GM18907 (cell line): ENCODE measurements around the gene LPAR1.

Experiments used
- ATAC-seq: cut with Tn5 transposase; IDR thresholded peaks from one replicate; pipeline ENCODE4 v1.9.1; 2021; ENCODE audit warnings: mild to moderate bottlenecking, moderate library complexity; ENCODE audit not compliant: unreplicated experiment

Gene LPAR1

DNA sequence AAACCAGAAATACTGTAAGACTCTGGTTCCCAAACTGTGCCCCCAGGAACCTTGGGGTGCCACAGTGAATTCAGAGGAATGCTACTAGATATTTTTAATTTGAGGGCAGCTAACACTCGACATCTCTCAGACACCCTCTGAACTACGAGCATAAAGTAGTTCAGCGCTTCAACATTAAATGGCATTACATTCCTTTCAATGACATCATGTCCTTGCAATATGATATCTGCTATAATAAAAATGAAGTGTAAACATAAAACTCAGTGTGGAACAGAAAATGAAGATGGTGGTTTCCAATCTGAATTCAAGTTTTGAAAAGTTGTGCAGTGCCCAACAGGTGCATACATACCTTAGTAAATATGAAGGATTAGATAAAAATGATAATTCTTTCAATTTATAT, 116.1 kb downstream of the LPAR1 start:
- ATAC-seq = no peak

DNA sequence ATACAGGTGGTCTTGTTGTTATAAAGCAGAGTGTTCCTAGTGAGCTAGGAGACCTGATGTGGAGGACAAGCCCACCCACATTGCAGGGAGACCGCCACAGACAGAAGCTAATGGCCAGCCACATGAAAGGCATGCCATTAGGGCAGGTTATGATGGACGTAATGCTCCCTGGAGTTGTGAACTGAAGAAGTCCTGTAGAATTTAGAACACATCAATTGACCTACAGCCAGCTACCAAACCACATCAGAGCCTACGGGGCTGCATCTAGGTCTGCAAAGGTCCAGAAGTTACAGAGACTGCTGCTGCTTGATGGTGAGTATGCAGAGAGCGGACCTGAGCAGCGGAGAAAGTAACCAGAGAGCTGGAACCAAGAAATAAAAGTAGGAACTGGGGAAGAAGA, 116.6 kb downstream of the LPAR1 start:
- ATAC-seq = no peak

DNA sequence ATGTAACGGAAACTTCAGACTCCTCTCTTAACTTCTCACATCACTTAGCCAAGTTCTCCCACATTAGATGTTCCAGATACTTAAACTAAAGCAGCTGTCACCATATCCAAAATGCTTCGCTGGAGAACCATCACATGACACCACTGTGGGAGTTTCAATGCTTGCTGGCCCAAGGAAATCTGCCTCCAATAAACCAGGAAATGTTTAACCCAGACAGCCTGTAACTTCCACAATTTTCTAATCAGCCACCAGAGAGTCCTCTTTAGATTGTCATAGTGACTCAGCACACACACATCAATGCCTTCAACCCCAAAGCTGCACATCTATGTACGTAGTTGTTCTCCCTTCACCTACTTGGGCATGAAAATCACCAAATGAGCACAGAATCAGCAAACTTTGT, 118.7 kb downstream of the LPAR1 start:
- no peak for ATAC-seq

DNA sequence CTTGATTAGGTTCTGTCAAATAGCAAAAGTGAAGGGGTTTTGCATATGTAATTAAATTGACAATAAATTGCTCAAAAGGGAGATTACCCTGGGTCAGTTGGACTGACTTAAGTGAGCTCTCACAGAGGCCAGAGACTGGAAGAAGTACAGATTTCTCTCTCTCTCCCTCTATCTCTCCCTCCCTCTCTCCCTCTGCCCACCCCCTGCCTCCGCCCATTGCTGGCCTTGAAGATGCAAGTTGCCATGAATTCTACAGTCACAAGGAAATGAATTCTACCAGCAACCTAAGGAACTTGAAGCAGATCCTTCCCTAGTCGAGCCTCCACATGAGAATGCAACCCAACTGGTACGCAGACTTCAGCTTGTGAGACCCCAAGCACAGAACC, 119.2 kb downstream of the LPAR1 start:
- no peak for ATAC-seq

DNA sequence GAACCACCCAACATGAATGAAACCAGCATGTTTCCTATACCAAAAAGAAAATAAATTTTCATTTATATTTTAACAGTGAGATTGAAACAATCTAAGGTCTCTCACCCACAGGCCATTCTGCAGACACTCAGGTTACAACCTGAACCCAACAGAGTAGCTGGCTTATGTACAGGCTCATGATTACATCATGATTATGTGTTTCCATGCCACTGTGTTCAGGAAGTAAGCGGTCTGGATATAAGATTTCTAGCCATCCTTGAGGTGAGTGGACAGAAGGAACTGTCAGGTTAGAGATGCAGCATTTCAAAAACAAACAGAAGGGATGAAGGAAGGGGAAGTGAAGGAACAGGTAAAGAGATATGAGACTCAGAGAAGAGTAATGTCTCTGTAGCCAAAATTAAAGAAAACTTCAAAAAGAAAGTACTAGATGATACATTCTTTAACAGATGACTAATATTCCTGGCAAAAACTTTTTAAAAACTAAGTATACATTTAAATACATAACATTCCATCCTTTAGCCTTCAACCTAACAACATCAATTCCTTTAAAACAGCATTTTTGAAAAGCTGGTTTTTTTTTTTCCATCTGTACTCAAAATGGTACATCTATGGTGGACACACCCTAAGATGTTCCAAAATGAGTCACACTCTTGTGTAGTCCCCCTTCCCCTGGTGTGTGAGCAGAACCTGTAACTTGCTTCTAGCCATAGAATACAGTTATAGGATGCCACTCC, 119.8 kb downstream of the LPAR1 start:
- ATAC-seq = no peak

DNA sequence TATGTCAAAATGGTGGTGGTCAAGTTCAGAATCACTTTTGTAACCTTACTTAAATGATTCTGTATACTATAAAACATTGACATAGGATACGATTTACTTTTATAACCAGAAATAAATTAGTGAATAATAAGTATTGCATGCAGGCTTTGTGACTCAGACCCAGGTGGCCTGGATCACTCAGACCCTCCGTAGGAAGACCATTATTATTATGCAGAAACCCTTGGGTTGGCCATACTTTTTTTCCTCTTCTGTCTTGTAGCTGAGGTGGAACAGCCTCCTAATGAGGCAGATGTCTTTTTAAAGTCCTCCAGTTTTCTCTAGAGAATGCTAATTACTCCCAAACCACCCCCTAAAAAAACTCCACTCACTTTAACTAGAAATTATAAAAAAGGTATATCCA, 121.9 kb downstream of the LPAR1 start:
- no peak for ATAC-seq

DNA sequence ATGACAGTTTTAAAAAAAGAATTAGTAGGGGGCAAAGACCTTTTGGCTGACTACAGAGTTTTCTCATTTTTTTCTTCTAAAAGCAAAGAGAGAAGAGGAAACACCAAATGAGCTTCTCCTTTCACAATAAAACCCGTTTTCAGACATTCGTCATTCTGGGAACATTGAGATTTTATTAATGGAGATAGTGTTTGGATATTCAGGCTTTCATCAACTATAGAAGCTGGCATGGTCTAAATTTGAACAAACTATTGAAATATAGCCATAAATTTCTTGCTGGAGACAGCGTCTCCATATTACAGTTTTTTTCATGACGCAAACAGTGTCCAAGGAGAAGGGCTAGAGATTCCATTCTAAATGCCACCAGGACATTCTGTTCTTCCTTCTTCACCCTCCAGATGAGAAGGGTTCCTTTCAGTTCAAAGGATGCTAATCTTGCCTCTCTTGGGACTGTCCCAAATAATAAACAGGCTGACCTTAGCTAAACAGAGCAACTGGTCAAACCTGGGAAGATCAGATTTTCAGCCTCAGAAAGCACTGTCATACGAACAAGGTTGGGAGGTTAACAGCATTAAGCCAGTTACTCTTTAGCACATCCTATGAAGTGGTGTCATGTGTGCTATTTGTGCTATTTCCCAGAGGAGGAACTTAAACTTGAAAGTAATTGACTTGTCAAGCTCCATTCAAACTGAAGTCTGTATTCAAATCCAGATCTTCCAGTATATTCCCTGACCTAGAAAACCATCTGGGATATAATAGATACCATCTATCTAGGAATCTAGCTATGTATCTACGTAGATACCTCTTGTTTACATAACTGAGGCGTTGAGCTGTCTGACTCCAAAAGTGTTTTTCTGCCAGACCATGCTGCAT, 125.6 kb downstream of the LPAR1 start:
- ATAC-seq = no peak

DNA sequence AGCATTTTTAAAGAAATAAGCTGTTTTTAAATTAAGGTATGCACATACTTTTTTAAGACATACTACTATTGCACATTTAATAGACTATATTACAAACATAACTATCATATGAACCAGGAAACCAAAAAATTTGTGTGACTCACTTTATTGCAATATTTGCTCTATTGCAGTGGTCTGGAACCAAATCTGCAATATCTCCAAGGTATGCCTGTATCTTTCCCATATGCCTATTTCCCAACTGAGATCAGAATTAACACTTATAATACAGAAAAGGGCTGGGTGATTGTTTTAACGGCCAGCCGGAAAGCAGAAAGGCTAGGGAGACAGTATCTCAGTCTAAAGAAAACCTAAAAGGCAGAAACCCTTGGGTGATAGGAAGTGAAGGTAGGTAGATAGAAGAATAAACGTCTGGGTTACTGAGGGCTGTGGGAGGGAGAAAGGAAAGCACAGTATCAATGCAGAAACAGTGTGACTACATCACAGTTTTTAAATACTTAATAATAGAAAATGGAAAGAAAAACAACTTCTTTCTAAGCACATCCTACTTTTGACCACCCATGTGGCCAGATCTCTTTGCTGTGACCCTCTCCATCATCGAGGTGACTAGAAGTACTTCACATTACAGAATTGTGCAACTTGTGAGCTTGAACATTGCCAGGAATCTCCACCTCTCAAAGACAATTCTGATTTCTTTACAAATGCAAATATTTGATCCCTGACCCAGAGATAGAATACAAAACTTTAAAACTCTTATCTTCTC, 126.4 kb downstream of the LPAR1 start:
- no peak for ATAC-seq

DNA sequence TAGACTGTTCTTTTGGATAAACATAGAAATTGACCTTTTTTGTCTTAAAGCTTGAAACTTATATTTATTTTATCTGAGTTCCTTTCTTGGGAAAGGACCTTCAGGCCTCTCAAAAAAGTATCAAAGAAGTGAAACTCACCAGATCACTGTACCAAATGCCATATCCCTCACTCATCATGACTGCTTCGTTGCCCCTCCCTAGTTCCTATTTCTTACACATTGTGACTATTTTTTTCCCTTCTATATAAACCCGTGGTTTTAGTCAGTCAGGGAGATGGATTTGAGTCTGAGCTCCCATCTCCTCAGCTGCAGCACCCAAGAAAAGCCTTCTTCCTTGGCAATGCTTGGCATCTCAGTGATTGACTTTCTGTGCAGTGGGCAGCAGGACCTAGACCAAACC, 129.4 kb downstream of the LPAR1 start:
- no peak for ATAC-seq

DNA sequence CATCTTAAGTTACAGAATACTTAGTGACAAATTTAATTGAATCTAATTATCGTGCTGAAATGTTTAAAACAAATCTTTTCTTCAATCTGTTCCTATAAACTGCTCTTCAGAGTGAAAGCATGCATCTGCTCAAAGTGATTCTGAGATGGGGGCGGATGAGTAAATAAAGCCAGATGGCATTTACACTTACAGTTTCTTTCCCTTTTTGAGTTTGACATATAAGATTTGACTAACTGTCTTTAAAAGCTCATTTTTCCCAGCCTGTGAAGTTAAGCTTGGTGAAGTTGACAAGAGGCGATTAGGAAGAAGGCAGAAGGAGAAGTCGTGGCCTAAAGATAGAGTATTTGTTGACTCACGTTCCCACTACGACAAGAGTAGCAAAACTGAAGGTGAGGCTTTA, 137.4 kb downstream of the LPAR1 start:
- ATAC-seq = no peak

DNA sequence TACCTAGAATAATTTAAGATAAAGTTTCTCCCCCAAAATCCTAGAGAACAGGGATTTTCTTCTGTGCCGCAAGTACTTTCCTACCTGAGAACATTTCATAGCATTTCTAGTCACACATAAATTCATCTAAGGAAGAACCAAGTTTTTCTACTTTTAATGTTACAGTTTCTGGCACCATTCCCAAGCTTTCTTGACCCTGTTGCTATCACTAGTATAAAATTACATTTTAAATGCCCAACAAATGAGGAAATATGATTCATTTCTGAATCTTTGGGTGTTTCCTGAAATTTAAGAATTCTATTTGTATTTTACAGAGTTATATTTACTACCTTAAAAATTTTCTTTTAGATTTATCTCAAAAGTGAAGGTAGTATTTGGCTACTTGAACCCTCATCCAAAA, 137.8 kb downstream of the LPAR1 start:
- ATAC-seq = no peak

DNA sequence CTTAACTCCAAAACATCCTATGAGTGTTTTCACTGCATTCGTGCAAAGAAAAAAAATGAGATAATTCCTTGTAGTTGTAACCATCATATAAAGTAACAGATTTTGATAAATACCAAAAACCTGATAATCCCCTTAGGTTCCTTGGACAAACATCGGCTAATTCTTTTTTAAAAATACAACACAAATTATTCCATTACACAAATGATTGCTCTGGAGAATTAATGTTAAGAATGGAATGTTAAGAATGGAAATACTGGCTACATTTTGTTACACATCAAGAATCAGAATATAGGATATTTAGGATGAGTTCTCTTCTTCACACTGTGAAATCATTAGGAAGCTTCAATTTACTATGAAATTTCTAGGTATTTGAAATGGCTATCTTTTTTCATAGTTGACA, 139.4 kb downstream of the LPAR1 start:
- no peak for ATAC-seq

DNA sequence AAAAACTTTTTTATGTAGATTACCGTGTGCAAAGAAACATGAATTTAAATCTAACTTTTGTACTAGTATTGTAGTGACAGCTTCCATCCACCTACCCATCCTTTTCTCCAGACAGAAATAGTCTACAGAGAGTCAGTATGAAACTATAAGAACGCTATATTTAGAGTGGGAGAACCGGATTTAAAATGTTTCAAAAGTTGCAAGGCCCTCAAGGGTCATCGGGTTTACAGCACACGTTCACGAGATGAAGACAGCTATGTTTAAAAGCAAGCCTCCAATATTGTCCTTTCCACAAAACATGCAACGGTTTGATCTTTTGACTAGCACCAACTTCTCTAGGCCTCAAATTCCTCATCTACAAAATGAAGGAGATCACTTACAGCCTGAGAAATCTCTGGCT, 139.9 kb downstream of the LPAR1 start:
- ATAC-seq = no peak

DNA sequence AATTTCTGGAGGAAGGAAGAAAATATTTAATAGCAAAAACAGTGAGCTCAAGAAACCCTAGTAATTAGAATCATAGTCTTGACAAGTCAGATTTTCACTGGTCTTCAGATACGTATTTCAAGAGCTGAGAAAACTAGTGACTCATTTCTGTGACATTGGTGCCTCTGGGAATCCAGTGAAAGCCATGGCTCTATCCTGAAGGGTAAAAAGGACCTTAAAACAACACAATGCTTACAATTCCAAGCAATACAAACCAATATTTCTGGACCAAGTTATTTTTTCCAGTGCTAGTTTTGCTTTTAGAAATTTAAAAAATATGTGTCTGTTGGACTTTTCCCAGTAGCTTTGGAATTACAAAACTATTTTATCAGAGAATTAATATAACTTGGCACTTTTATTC, 140.3 kb downstream of the LPAR1 start:
- ATAC-seq = no peak

DNA sequence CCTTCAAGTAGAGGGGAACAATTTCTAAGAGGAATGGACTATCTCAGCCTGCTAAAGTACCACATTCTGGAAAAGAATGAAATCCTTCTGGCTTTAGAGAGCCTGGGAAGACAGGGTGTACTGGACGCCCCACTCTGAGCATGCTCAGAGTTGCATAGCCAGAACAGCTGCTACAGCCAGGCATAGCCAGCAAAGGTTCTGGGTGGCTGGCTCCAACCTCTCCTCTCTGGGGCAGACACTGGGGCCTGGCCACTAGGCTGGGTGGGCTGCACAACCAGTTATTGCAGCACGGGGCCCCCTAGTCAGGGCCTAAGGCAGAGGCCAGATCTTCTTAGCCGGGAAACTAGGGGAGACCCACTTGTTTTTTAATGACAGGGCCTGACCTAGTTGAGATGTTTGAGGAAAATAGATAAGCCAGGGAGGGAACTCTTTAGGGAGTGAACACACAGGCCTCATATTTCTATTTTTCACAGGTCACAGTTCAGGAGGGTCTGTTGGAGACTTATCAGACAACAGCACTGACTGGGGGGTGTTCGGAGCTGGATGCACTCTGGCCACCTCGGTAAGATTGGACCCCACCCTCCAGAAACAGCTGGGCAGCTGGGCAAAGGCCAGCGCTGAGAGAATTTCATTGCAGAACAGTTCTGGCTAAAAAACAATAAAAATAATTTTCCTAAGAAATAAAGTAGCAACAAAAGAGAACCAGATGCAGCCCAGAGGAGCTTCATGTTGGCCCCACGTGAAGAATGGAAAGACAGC, 142.9 kb downstream of the LPAR1 start:
- ATAC-seq = no peak

DNA sequence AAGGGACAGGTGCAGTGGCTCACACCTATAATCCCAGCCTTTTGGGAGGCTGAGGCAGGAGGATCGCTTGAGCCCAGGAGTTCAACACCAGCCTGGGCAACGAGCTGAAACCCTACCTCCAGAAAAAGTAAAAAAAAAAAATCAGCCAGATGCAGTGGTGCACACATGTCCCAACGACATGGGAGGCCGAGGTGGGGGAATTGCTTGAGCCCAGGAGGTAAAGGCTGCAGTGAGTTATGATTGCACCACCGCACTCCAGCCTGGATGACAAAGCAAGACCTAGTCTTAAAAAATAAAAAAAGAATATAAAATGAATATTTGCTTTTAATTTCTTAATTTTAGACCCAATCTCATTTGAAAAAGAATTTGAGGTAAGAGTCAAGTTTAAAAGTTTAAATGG, 143.5 kb downstream of the LPAR1 start:
- no peak for ATAC-seq

DNA sequence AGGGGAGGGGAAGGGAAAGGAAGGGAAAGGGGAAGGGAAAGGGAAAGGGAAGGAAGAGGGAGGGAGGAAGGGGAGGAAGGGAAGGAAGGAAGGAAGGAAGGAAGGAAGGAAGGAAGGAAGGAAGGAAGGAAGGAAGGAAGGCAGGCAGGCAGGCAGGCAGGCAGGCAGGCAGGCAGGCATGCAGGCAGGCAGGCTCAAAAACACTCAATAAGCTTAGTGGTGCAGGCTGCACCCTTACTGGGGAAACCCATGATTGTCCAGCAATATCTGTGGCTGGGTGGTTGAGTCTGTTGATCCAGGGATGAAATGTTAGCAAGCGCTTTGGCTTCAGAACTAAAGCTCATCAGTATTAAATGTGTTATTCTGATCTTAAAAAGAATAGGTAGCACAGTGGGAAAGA, 145.6 kb downstream of the LPAR1 start:
- no peak for ATAC-seq

DNA sequence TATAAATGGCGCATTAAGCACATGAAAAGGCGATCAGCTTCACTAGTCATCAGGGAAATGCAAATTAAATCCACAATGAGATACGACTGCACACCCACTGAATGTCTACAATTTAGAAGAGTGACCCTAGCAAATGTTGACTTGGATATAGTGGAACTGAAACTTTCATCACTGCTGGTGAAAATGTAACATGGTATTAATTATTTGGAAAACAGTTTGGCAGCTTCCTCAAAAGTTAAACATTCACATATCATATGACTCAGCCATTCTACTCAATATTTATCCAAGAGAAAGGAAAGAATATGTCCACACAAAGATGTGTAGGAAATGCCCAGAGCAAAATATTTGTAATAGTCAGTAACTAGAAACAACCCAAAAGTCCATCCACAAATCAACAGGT, 146.5 kb downstream of the LPAR1 start:
- ATAC-seq = no peak

DNA sequence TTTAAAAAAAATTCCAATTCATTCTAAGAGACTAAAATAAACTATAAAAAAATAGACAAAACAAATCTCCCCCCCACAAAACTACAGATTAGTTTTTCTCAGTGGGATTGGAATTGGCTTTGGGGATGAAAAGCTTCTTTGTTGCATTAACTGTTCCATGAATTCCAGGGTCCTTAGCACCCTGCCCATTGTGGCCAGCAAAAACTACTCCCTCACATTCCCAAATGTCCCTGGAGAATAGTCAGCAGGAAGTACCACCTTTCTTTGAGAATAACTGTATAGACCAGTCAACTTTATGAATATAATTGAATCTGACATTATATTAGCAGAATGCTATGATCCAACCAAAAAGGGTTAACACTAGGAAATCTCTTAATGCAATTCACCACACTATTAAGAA, 147.9 kb downstream of the LPAR1 start:
- no peak for ATAC-seq

DNA sequence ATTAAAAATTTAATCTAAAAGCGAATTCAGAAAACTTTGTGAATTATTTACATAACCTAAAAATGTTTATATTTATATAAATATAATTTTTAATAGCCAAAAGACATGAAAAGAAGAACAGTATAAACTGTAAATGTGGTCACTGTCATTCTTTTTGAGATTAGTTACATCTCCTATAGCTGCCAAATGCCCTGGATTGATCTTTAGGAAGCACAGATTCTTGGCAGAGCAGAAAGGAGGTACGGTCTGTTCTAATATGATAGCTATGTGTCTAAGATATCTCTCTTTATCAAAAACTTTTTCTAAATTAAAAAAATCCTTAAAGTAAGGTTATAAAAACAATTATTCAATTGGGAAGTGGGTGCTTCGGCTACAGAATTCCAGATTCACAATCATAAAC, 151.0 kb downstream of the LPAR1 start:
- ATAC-seq = no peak

DNA sequence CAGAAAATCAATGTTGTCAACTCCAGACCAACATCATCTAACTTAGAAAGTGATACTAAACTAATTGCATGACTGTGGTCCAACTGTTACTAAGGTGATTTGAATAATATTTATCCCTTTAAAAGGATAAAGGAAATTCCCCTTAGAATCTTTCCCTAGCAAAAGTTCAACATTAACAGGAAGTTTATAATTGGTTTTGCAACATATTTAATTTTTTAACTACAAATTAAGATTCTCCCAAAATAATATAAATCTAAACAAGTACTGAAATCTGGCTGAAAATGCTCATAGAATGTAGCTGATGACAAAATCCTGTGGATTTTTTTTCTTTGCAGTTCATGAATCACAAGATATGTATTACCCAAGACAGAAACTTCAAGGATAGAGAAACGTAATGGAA, 151.4 kb downstream of the LPAR1 start:
- no peak for ATAC-seq
